Ovary (tissue), 9 donors: ENCODE results near the gene EHBP1. TPM values are rescaled to one million over a fixed set of nuclear protein-coding genes. Genes with fewer than 3 reads are reported as not detected.

Experiments
- DNase-seq, 5 donors: peaks; one replicate each; pipeline ENCODE4 v3.0.0-alpha.2; 2019 to 2020
- H3K27ac ChIP-seq, 2 donors: fragments of 200-600 bp; one replicate each; pipeline versions ENCODE4 v1.5.1 to v1.8.0; 2019 to 2022
- H3K27me3 ChIP-seq: fragments of 200-600 bp; one replicate; pipeline ENCODE4 v1.8.0; 2022
- H3K36me3 ChIP-seq: fragments of 200-600 bp; sonication (generic); one replicate; pipeline ENCODE4 v1.5.1; 2019
- H3K4me1 ChIP-seq: one replicate; pipeline ENCODE4 v1.8.1; 2013; ENCODE audit warnings: mild to moderate bottlenecking, moderate library complexity; ENCODE audit not compliant: insufficient read depth
- H3K4me3 ChIP-seq: fragments of 200-600 bp; sonication (generic); one replicate; pipeline ENCODE4 v1.5.1; 2017
- H3K9me3 ChIP-seq, 2 donors: fragments of 200-600 bp in 1 of 2; sonication (generic) in 1 of 2; one replicate each; pipeline versions ENCODE4 v1.5.1 to v1.8.1; 2013 to 2019; ENCODE audit warnings: mild to moderate bottlenecking in 1 of 2, moderate library complexity in 1 of 2
- CTCF ChIP-seq, 3 donors: fragments of 450-650 bp in 2 of 3; fragments of 200-600 bp in 1 of 3; IDR thresholded peaks; one replicate each; pipeline versions ENCODE4 v1.5.1 to v1.8.0; 2016 to 2022; ENCODE audit warnings: antibody characterized with exemption in 3 of 3, mild to moderate bottlenecking in 1 of 3
- EP300 ChIP-seq: sonication (generic); formaldehyde crosslinking; IDR thresholded peaks from one replicate; pipeline ENCODE4 v1.6.1; 2017; ENCODE audit warnings: antibody characterized with exemption
- POLR2A ChIP-seq: fragments of 450-650 bp; IDR thresholded peaks from one replicate; pipeline ENCODE4 v1.6.1; 2017; ENCODE audit warnings: antibody characterized with exemption, mild to moderate bottlenecking, moderate library complexity
- WGBS, 3 donors: extraction: QIAGEN DNeasy Blood & Tissue Kit in 1 of 3; methylation state at CpG; one replicate each; pipeline versions ENCODE4 v1.1.5 to v1.1.7; 2013 to 2017; 5-methylcytosine and 5-hydroxymethylcytosine counted together
- intact Hi-C, 4 donors: fragments of 100-400 bp; cut with DNase I; formaldehyde crosslinking; loops; one replicate each; pipeline versions ENCODE4 v1.11.0 to v1.15.1; 2022 to 2023
- polyA plus RNA-seq, 2 donors: library from polyadenylated mRNA; stranded (reverse); fragments of 200-250 nt in 1 of 2; fragments of 350-450 nt in 1 of 2; fragmentation: Illumina TruSeq in 1 of 2; extraction: RNeasy Lipid Tissue Mini Kit (QIAGEN cat#74804) in 1 of 2; gene quantifications; one replicate each; pipeline ENCODE4 v1.2.3, GENCODE V29; 2013 to 2014
- total RNA-seq, 7 donors: library from RNA; depleted of rRNA in 2 of 7; stranded (reverse); fragments of >200 nt in 2 of 7; fragmentation: NEBNext Ultra II Directional in 3 of 7; extraction: Animal tissue kit (Norgen Biotek cat#: 25700) in 3 of 7; gene quantifications; one replicate each; pipeline versions ENCODE4 v1.1.0 to v1.2.4, GENCODE V29; 2016 to 2023
- donor health status: DM: no; HTN: no; CAD: no; lungs with moderate emphysema.
- donor health status: DM: no; HTN: no; CAD: no.
- donor health status: Bipolar disorder and iron deficiency.
- donor health status: DM: yes; HTN: yes; CAD: no.
- donor health status: DM: no; HTN: no; CAD: no.
- donor health status: DM: yes; HTN: yes; CAD: no.

The EHBP1 gene
- total and polyA plus RNA-seq, 9 donors: 56.3 to 185 (median 117) TPM

- H3K27ac ChIP-seq: no peak overlapping the region
- peaks cover 6% of the 10 kb centered on the region for H3K4me1 ChIP-seq
- H3K36me3 ChIP-seq: no peaks in the 10 kb centered on the region
- TF ChIP-seq CTCF (IDR thresholded peaks at IDR 0.05) (no peak), EP300 (no peak), POLR2A (no peak)
- intact Hi-C loops: loop anchor here in 2 of 4 donors (2.0 kb wide), 1 partner anchor 319 kb away; no protein-coding TSS in a partner anchor
- no peaks in the 10 kb centered on the region for H3K9me3 ChIP-seq
- H3K27me3 ChIP-seq: no peaks in the 10 kb centered on the region
- 22 to 28% (median 27%) methylated on average over 2 of the region's 2 CpGs for WGBS, 3 donors
- DNase-seq: no peak
- no peak overlapping the region for H3K4me3 ChIP-seq
These were observed 69.8 kb downstream of the EHBP1 start for GRCh38 chr2:62775367-62775668.

GRCh38 chr2:62783679-62784078 is 78.2 kb downstream of the EHBP1 start:
- Histone ChIP-seq H3K4me3 (no peak overlapping the region), H3K9me3 (no peaks in the 10 kb centered on the region), H3K4me1 (peaks cover 7% of the 10 kb centered on the region), H3K27ac (no peak overlapping the region), H3K36me3 (no peaks in the 10 kb centered on the region), H3K27me3 (no peaks in the 10 kb centered on the region)
- TF ChIP-seq EP300: no peak
- no peak for TF ChIP-seq CTCF (IDR thresholded peaks at IDR 0.05)
- no peak for TF ChIP-seq POLR2A
- intact Hi-C loops: no loop called here
- no peak for DNase-seq

- WGBS, 3 donors: 62 to 92% (median 68%) methylated on average over 2 of the region's 2 CpGs
- H3K4me1 ChIP-seq: peaks cover 7% of the 10 kb centered on the region
These were observed 78.8 kb downstream of the EHBP1 start for GRCh38 chr2:62784341-62784740.

GRCh38 chr2:62785216-62785615 is 79.7 kb downstream of the EHBP1 start:
- no peaks in the 10 kb centered on the region for H3K27me3 ChIP-seq
- H3K4me1 ChIP-seq: peaks cover 9% of the 10 kb centered on the region
- no peaks in the 10 kb centered on the region for H3K9me3 ChIP-seq
- no peak overlapping the region for H3K27ac ChIP-seq
- no peaks in the 10 kb centered on the region for H3K36me3 ChIP-seq
- no peak for TF ChIP-seq EP300
- TF ChIP-seq POLR2A: no peak
- no peak for TF ChIP-seq CTCF (IDR thresholded peaks at IDR 0.05)
- DNase-seq: no peak
- intact Hi-C loops: no loop called here
- no peak overlapping the region for H3K4me3 ChIP-seq
- 96 to 99% (median 96%) methylated on average over 3 of the region's 3 CpGs for WGBS, 3 donors

More at GRCh38 chr2:62784341-62784740, 78.8 kb downstream of the EHBP1 start:
- Histone ChIP-seq H3K9me3 (no peaks in the 10 kb centered on the region), H3K27me3 (no peaks in the 10 kb centered on the region), H3K27ac (no peak overlapping the region), H3K4me3 (no peak overlapping the region), H3K36me3 (no peaks in the 10 kb centered on the region)
- intact Hi-C loops: no loop called here
- DNase-seq: no peak
- TF ChIP-seq CTCF (IDR thresholded peaks at IDR 0.05): no peak
- TF ChIP-seq EP300: no peak
- TF ChIP-seq POLR2A: no peak
